Panc1 (cell line): Measurements from ENCODE around the gene MSX1. TPM values are rescaled to one million over a fixed set of nuclear protein-coding genes. Genes with fewer than 3 reads are reported as not detected.

Experiments
- ATAC-seq: fragments of 200-7000 bp; cut with Tn5 transposase; 2 replicates; pipeline ENCODE4 v1.9.1; 2020; ENCODE audit warnings: mild to moderate bottlenecking, moderate library complexity
- BruUV-seq: library from RNA; stranded (reverse); fragments of 400-500 nt; replicated peaks from 2 replicates; lab custom pipeline; 2021; lab: Mats Ljungman, UMichigan
- CTCF ChIA-PET: fragments of 300-600 bp; sonication (Branson Sonifier 250); formaldehyde crosslinking; loops from one replicate; lab custom pipeline; 2022; ENCODE audit warnings: antibody characterized with exemption; lab: Charles Lee
- POLR2A ChIA-PET: fragments of 300-600 bp; sonication (Branson Sonifier 250); formaldehyde crosslinking; loops from one replicate; lab custom pipeline; 2022; ENCODE audit warnings: antibody characterized with exemption; lab: Charles Lee
- DNase-seq: peaks from one replicate; pipeline ENCODE4 v3.0.0-alpha.2; 2010; ENCODE audit warnings: low read depth, low spot score
- H3K27ac ChIP-seq: 2 replicates; pipeline ENCODE4 v1.5.1; 2011; ENCODE audit warnings: mild to moderate bottlenecking, low read length, inconsistent platforms
- H3K27me3 ChIP-seq: fragments of 200-500 bp; sonication (Bioruptor generic); 2 replicates; pipeline ENCODE4 v1.6.0; 2014; ENCODE audit warnings: low read length, inconsistent platforms; ENCODE audit not compliant: control insufficient read depth, insufficient read depth
- H3K36me3 ChIP-seq: fragments of 200-500 bp; sonication (Bioruptor generic); 2 replicates; pipeline ENCODE4 v1.5.1; 2014; ENCODE audit warnings: inconsistent platforms, mild to moderate bottlenecking, low read length, moderate library complexity; ENCODE audit not compliant: control insufficient read depth, insufficient read depth
- H3K4me1 ChIP-seq: 2 replicates; pipeline ENCODE4 v1.5.1; 2011; ENCODE audit warnings: inconsistent platforms, mild to moderate bottlenecking, low read length, moderate library complexity; ENCODE audit not compliant: control insufficient read depth, insufficient read depth
- H3K4me3 ChIP-seq, 2 experiments: 2 replicates each; pipeline ENCODE4 v1.5.1; 2011 to 2012; ENCODE audit warnings: low read depth in 2 of 2, low read length in 2 of 2, mild to moderate bottlenecking in 2 of 2, inconsistent platforms in 1 of 2, moderate library complexity in 1 of 2
- H3K9me3 ChIP-seq: fragments of 200-500 bp; sonication (Bioruptor generic); 2 replicates; pipeline ENCODE4 v1.5.1; 2014; ENCODE audit warnings: low read depth, mild to moderate bottlenecking, inconsistent platforms, low read length, moderate library complexity; ENCODE audit not compliant: control insufficient read depth, insufficient read depth
- CTCF ChIP-seq: fragments of 450-650 bp; IDR thresholded peaks from 2 replicates; pipeline ENCODE4 v1.5.1; 2017; ENCODE audit warnings: mild to moderate bottlenecking
- POLR2AphosphoS5 ChIP-seq: IDR thresholded peaks from 2 replicates; pipeline ENCODE4 v1.6.1; 2012; ENCODE audit warnings: mild to moderate bottlenecking, low read depth, low read length, moderate library complexity
- REST ChIP-seq, 2 experiments: IDR thresholded peaks; 2 replicates each; pipeline ENCODE4 v1.6.1; 2011 to 2012; ENCODE audit warnings: low read depth in 2 of 2, control low read depth in 1 of 2, low read length in 1 of 2, mild to moderate bottlenecking in 1 of 2, moderate library complexity in 1 of 2; ENCODE audit not compliant: insufficient read depth in 1 of 2
- SIN3A ChIP-seq: IDR thresholded peaks from 2 replicates; pipeline ENCODE4 v1.6.1; 2012; ENCODE audit warnings: low read depth, mild to moderate bottlenecking, low read length, moderate library complexity, borderline replicate concordance; ENCODE audit not compliant: insufficient read depth
- TCF7L2 ChIP-seq: IDR thresholded peaks from 2 replicates; pipeline ENCODE4 v1.6.1; 2011; ENCODE audit warnings: mild to moderate bottlenecking, low read depth, low read length, inconsistent platforms
- in situ Hi-C: cut with HindIII; loops from 2 replicates; pipeline ENCODE4 v1.10.0; 2016; ENCODE audit warnings: low sequenced_read_pairs, low pct_unique_long_range_greater_than_20kb
- intact Hi-C: fragments of 100-400 bp; cut with micrococcal nuclease; formaldehyde crosslinking; loops from one replicate; pipeline ENCODE4 v1.10.0; 2022; ENCODE audit not compliant: unreplicated experiment
- total RNA-seq: library from RNA; stranded (reverse); gene quantifications from one replicate; pipeline ENCODE4 v1.2.1, GENCODE V29; 2021; ENCODE audit not compliant: unreplicated experiment

MSX1 gene
- total RNA-seq, 1 experiment from 2014 or later = 3.4 TPM

- DNase-seq (no peak), ATAC-seq (no peak)
- POLR2A ChIA-PET = no interaction called here
- intact Hi-C loops = no loop called here
- in situ Hi-C loops = no loop called here
- CTCF ChIA-PET = no interaction called here
- Histone ChIP-seq H3K36me3 (peaks cover 2% of the 10 kb centered on the region; the same call in 1 of the 2 replicates), H3K27ac (peak overlapping the region; percentile 61), H3K4me3 (peak overlapping the region; percentile 59 to 88), H3K9me3 (no peaks in the 10 kb centered on the region), H3K27me3 (no peaks in the 10 kb centered on the region; the same call in 1 of the 2 replicates), H3K4me1 (peaks cover 4% of the 10 kb centered on the region)
- TF ChIP-seq SIN3A = no peak
- no peak for TF ChIP-seq TCF7L2
- no peak for TF ChIP-seq POLR2AphosphoS5
- no peak for TF ChIP-seq REST (IDR thresholded peaks at IDR 0.05; ENCODE audit: insufficient read depth in 1 of 2, low read depth in 2 of 2, low read length in 1 of 2)
- TF ChIP-seq CTCF = no peak
- no TSS peak for BruUV-seq
Measured at GRCh38 chr4:4858527-4859324, 739 bp upstream of the MSX1 start.

- intact Hi-C loops = loop anchor here (10.0 kb wide), 1 partner anchor 375 kb away; no protein-coding TSS in a partner anchor
- no peaks in the 10 kb centered on the region for H3K9me3 ChIP-seq
- ChIA-PET POLR2A (interaction anchor here (0.5 kb wide), 1 partner anchor 1551 kb away, joined by 3 read pairs; no protein-coding TSS in a partner anchor), CTCF (no interaction called here)
- in situ Hi-C loops = no loop called here
- TF ChIP-seq TCF7L2 (no peak), POLR2AphosphoS5 (no peak), REST (IDR thresholded peaks at IDR 0.05; ENCODE audit: insufficient read depth in 1 of 2, low read depth in 2 of 2, low read length in 1 of 2) (no peak), CTCF (no peak), SIN3A (no peak)
- H3K36me3 ChIP-seq = peaks cover 2% of the 10 kb centered on the region; the same call in 1 of the 2 replicates
- H3K4me1 ChIP-seq = peaks cover 4% of the 10 kb centered on the region; the same call in 1 of the 2 replicates
- no peaks in the 10 kb centered on the region; the same call in 1 of the 2 replicates for H3K27me3 ChIP-seq
- ATAC-seq = peak; percentile 68
- H3K4me3 ChIP-seq = peak overlapping the region; percentile 59 to 88
- no TSS peak for BruUV-seq
- no peak overlapping the region for H3K27ac ChIP-seq
- no peak for DNase-seq
Measured at GRCh38 chr4:4859799-4860599, 534 bp downstream of the MSX1 start.
